IPS DF 4.7 (cell line): ENCODE measurements around the gene ITGA4.

Experiments used
- DNase-seq: peaks from one replicate; pipeline ENCODE4 v3.0.0-alpha.2; 2013; ENCODE audit warnings: low spot score; ENCODE audit errors: extremely low read depth

The ITGA4 gene

GRCh38 chr2:181458871-181459270, 1.7 kb downstream of the ITGA4 start:
- no peak for DNase-seq

DNA sequence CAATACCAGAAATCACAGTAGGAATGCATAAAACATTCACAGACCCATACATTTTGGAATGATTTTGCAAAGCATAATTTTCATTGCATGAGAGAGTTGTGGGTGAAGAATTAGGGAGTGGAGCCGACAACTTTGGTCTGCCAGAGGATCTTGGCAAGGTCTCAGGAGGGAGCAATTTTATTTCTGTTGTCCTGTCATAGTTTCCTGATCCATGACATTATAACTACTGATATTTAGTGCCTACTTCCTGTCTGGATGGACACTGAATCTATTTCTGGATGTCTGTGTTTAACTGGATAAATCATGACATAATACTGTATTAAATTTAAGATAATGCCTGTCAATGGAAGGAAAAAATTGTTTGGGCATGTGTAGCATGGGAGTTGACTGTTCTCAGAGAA, 2.4 kb downstream of the ITGA4 start:
- no peak for DNase-seq

DNA sequence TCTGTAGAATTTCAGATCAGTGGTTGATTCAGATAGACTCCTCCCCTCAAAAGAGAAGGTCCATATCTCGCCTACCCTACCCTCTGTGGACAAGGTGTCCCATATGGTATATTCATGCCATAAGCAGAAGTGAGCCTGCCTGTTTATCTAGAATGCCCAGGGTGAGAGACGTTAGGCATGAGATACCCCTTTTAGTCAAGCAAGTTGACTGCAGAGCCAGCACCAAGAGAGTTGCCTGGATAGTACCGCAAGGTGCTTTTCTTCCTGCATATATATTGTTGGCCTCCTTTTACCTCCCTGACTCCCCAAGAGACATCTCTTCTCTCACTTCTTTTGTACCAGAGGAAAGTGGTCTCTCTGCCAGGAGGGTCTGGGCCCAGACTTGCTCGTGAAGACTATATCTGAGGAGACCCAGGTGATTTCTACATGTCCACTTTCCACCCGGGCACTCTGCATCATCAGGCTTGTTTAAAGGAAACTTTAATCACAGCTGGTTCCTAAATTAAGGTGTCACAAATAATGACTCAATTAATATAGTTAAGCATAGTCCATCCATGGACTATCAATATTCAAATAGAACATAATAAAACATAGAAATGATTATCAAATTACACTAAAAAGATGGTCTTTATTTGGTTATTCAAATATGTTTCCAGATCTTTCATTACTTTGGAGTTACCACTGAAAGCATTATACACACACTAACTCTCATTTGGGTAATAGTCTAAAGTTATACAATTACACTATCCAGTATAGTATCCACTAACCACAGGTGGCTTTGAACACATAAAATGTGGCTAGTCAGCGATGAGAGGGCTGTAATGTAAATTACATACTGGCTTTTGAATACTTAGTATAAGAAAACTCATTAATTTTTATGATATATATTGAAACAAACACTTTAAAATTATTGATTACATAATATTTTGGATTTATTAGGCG, 4.1 kb downstream of the ITGA4 start:
- DNase-seq, result no peak

- DNase-seq, result no peak
These were observed 4.8 kb downstream of the ITGA4 start for GRCh38 chr2:181462033-181462432.

- no peak for DNase-seq
These were observed 6.4 kb downstream of the ITGA4 start for GRCh38 chr2:181463588-181463987.

GRCh38 chr2:181464966-181465365, 7.8 kb downstream of the ITGA4 start:
- DNase-seq, result no peak

GRCh38 chr2:181465676-181466375, 8.6 kb downstream of the ITGA4 start:
- no peak for DNase-seq

DNA sequence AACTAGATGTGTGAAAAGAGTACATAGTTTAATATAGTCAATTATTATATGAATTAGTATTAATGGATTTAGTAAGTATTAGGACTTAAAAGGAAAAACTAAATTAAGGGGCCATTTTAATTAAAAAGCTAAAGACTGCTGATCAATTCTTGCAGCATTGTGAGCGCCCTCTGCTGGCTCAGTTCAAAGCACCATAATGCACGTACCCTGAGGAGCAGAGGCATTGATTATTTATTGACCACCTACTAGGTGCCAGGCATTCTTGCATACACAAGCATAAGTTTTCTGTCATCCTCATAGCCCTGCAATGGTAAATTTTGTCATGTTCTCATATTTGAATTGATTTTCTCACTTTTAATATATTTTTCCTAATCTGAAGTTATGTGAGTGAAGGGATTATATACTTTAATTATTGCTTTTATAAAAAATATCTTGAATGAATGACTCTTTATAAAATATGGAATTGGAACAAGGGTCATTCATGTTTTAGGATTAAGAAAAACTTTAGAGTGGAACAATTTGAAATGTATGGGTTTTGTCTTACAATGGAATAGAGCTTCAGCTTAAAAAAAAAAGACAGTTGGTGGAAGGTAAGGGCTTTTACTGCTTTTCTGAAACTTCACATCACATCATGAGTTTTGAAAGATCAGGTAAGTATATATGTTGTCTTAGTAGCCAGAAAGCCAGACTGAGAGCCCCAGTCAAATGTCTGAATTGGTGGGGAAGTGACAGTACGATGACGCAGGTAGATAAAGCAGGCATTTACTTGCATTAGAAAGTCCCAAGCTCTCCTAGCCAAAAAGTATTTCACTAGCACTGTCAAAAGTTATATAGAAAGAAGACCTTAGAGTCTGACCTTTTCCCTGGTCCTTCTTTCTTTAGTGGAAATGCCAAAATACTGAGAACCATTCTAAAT, 9.7 kb downstream of the ITGA4 start:
- DNase-seq, result no peak

DNA sequence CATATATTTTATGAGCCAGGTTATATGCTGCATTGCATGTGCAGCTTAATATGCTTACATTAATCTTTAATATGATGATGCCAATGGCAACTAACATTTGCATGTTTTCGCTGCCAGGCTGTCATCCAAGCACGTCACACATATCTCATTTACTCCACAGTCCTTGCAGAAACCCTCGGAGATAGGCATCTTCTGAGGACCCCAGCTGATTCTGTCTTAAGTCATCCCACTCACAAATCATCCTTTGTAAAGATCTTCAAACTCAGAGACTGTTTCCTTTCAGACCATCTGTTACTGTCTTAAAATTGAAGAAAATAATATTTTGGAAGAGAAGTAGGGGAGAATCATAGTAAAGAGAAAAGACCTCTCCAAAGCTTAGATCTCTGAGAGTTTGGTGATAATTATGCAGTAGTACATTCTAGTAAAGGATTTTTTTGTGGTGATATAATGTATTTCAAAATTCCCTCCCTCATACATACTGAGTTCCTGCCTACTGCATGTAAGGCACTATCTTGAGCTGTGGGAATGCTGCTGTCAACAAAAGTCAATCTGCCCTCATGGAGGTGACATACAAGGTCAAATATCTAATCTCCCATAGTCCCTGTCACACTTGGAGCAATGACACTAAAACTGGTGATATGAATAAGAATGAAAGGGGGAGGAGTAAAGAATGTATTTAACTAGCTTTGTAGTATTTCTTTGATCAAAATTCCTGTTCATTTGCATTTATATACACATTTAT, 11.0 kb downstream of the ITGA4 start:
- no peak for DNase-seq

DNA sequence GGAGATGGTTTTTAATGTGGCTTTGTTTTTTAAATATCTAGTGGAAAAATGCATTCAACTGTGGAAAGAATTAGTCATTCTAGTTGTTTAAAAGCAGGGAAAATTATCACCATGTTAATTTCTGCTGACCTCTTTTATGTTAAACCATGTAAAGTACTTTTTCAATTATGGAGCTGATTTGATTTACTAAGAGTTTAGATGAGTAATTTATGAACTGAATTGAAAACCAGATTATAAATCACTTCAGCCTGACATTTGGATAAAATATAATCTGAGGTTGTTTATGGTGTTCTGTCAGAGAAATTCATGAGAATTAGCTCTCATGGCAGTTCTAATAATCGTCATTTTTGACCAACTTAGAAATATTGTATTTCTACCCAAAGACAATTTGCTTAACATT, 11.6 kb downstream of the ITGA4 start:
- DNase-seq, result no peak

DNA sequence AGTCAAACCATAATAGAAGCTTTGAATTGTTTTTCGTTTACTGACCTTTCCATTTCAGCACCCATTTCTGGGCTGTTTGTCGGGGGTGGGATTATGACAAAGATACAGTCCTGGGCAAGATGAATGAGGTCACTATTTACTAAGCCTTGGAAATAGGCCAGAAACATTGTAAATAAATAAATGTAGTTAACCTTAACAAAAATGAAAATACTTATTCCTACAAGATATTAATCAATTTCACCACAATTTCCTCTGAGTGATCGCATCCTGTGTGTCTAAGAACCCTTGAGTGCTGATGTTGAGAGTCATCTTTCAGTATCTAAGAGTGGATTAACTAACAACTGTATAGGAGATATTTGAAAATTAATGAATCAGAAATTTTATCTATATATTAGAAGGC, 14.0 kb downstream of the ITGA4 start:
- no peak for DNase-seq

- no peak for DNase-seq
These were observed 14.6 kb downstream of the ITGA4 start for GRCh38 chr2:181471783-181472182.

GRCh38 chr2:181472990-181473389, 15.8 kb downstream of the ITGA4 start:
- no peak for DNase-seq

GRCh38 chr2:181474222-181474881, 17.2 kb downstream of the ITGA4 start:
- DNase-seq, result no peak

DNA sequence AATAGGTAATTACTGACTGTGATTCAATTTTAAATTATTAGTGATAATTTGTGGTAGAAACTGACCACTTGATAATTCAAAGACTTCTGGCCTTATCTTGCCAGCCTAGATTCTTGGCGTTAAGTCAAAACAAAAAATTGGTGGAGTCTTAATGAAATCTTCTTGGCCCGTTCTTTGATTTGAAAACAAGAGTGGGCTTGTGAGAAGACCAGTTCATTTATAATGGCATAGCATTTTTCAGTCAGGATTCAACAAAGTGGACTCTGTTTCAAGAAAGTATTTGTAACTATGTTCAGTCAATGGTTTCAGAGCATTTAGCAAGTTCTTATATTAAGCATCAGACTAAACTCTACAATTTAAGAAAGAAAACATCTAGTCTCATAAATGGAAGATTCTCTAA, 26.0 kb downstream of the ITGA4 start:
- DNase-seq, result no peak

GRCh38 chr2:181483876-181484275, 26.7 kb downstream of the ITGA4 start:
- no peak for DNase-seq

DNA sequence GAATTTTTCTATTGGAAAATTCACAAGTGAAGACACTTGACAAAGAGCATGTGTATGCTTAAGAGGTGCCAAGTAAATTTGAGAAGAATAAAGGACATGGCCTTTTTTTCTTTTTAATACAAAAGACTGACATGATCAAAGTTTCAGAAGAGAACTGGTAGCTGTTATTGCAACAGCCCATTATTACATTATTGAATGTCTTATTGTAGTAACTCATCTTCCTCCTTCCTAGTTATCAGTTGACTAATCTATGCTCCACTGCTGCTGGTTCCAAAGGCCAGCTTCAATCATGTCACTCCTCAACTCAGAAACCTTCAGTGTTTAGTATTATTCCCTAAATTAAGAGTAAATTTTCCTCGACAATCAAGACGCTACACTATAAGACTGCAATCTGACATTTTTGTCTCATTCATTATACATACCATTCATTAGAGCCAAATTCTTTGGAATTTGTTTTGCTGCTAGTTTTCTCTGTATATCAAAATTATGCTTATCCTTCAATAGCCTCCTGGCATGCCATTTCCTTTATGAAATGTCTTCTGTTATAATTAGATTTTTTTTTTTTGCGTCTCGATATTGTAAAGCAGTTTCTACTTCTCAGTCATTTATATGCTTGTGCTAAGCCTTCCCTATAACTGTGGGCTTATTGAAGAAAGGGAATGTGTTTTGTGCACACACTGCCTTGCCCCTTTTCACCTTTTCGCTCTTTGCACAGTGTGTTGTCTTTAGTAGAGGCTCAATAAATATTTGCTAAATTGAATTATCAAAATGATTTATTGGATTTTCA, 27.9 kb downstream of the ITGA4 start:
- DNase-seq, result no peak

DNA sequence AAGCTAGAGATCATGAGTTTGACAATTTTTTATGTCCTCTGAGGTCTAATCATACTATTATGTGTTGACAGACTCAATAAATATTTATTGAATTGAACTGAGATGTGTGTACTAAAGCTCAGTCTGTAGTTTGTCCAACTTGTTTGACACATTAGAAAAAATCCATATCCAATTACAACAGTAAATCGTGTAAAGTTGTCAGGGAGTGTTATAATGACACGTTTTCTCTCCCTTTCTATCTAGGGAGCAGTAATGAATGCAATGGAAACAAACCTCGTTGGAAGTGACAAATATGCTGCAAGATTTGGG, 28.4 kb downstream of the ITGA4 start:
- no peak for DNase-seq

GRCh38 chr2:181499231-181499630, 42.0 kb downstream of the ITGA4 start:
- no peak for DNase-seq

DNA sequence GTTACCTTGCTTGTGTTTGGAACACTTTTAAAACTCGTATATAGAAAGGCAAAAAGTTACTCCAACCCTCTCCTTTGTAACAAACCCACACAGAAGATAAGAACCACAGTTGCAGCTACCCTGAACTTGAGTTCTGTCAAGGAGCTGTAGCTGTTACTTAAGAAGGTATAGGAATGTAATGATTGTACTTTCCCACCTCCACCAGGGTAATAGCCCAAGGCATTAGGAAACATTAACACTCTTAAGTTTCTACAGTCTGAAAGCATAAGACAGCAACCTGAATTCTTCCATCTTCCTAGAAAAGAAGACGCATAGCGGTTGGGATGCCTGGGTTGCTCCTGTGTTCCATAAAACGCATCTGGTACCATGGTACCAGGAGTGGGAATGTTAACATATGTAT, 43.0 kb downstream of the ITGA4 start:
- no peak for DNase-seq
